ENCODE data around the gene WASF1. TPM values are rescaled to one million over a fixed set of nuclear protein-coding genes. Genes with fewer than 3 reads are reported as not detected.

Gene WASF1
- total and polyA plus RNA-seq, 4 donors: 1.9 to 4.6 (median 3.3) TPM

- H3K27ac ChIP-seq (ENCODE audit: low read depth in 1 of 2, low read length in 1 of 2): no peak overlapping the region
- H3K4me3 ChIP-seq: no peak overlapping the region
- ATAC-seq (ENCODE audit: insufficient read depth, low FRiP score) (no peak), DNase-seq (no peak)
- H3K27me3 ChIP-seq (ENCODE audit: control insufficient read depth in 3 of 3, insufficient read depth in 3 of 3, low read length in 2 of 3): peaks cover 0 to 3% (median 0%) of the 10 kb centered on the region in 3 donors
- H3K36me3 ChIP-seq (ENCODE audit: control insufficient read depth in 4 of 4, insufficient read depth in 4 of 4, low read length in 4 of 4): peaks cover 0 to 22% (median 7%) of the 10 kb centered on the region in 4 donors
- no peak for TF ChIP-seq CTCF (IDR thresholded peaks at IDR 0.05; ENCODE audit: control extremely low read depth, extremely low read depth)
- H3K9me3 ChIP-seq (ENCODE audit: control insufficient read depth in 4 of 4, insufficient read depth in 3 of 4, low read length in 3 of 4): no peaks in the 10 kb centered on the region
- no peak overlapping the region for H3K9ac ChIP-seq (ENCODE audit: insufficient read depth in 1 of 2, low read length in 2 of 2)
- H3K4me1 ChIP-seq (ENCODE audit: control insufficient read depth in 5 of 5, insufficient read depth in 5 of 5, low read length in 5 of 5): peaks cover 0 to 1% (median 0%) of the 10 kb centered on the region in 5 donors
Observed at GRCh38 chr6:110102411-110102810, 77.1 kb downstream of the WASF1 start.

- no peak overlapping the region for H3K27ac ChIP-seq (ENCODE audit: low read depth in 1 of 2, low read length in 1 of 2)
- ATAC-seq (ENCODE audit: insufficient read depth, low FRiP score) (no peak), DNase-seq (no peak)
- 53 to 88% methylated on average over 1 of the region's 1 CpG for WGBS, 2 donors
- H3K36me3 ChIP-seq (ENCODE audit: control insufficient read depth in 4 of 4, insufficient read depth in 4 of 4, low read length in 4 of 4): peaks cover 0 to 22% (median 7%) of the 10 kb centered on the region in 4 donors
- no peaks in the 10 kb centered on the region for H3K9me3 ChIP-seq (ENCODE audit: control insufficient read depth in 4 of 4, insufficient read depth in 3 of 4, low read length in 3 of 4)
- no peak overlapping the region for H3K4me3 ChIP-seq
- H3K9ac ChIP-seq (ENCODE audit: insufficient read depth in 1 of 2, low read length in 2 of 2): no peak overlapping the region
- no peak for TF ChIP-seq CTCF (IDR thresholded peaks at IDR 0.05; ENCODE audit: control extremely low read depth, extremely low read depth)
- peaks cover 0 to 7% (median 0%) of the 10 kb centered on the region in 5 donors for H3K4me1 ChIP-seq (ENCODE audit: control insufficient read depth in 5 of 5, insufficient read depth in 5 of 5, low read length in 5 of 5)
- H3K27me3 ChIP-seq (ENCODE audit: control insufficient read depth in 3 of 3, insufficient read depth in 3 of 3, low read length in 2 of 3): peaks cover 0 to 3% (median 0%) of the 10 kb centered on the region in 3 donors
Observed at GRCh38 chr6:110101885-110102284, 77.6 kb downstream of the WASF1 start.

GRCh38 chr6:110098511-110099116 is 80.9 kb downstream of the WASF1 start:
- no peak overlapping the region for H3K4me3 ChIP-seq
- no peak for TF ChIP-seq CTCF (IDR thresholded peaks at IDR 0.05; ENCODE audit: control extremely low read depth, extremely low read depth)
- DNase-seq: no peak
- H3K36me3 ChIP-seq (ENCODE audit: control insufficient read depth in 4 of 4, insufficient read depth in 4 of 4, low read length in 4 of 4): peaks cover 0 to 15% (median 5%) of the 10 kb centered on the region in 4 donors
- no peaks in the 10 kb centered on the region for H3K9me3 ChIP-seq (ENCODE audit: control insufficient read depth in 4 of 4, insufficient read depth in 3 of 4, low read length in 3 of 4)
- no peak for ATAC-seq (ENCODE audit: insufficient read depth, low FRiP score)
- WGBS, 2 donors: 86 to 93% methylated on average over 7 of the region's 7 CpGs
- peaks cover 0 to 9% (median 0%) of the 10 kb centered on the region in 5 donors for H3K4me1 ChIP-seq (ENCODE audit: control insufficient read depth in 5 of 5, insufficient read depth in 5 of 5, low read length in 5 of 5)
- H3K9ac ChIP-seq (ENCODE audit: insufficient read depth in 1 of 2, low read length in 2 of 2): no peak overlapping the region
- H3K27ac ChIP-seq (ENCODE audit: low read depth in 1 of 2, low read length in 1 of 2): no peak overlapping the region
- peaks cover 0 to under 1% (median 0%) of the 10 kb centered on the region in 3 donors for H3K27me3 ChIP-seq (ENCODE audit: control insufficient read depth in 3 of 3, insufficient read depth in 3 of 3, low read length in 2 of 3)
